ENCODE data around the gene KMT2E.

Gene KMT2E

GRCh38 chr7:105094966-105095365 lies 81.0 kb downstream of the KMT2E start:
- H3K27ac ChIP-seq (ENCODE audit: low read depth, low read length, poor library complexity, severe bottlenecking), result no peak overlapping the region
- H3K36me3 ChIP-seq (ENCODE audit: insufficient read depth, low read length), result peaks cover 89% of the 10 kb centered on the region
- no peaks in the 10 kb centered on the region for H3K27me3 ChIP-seq (ENCODE audit: insufficient read depth, low read length)
- H4K20me1 ChIP-seq (ENCODE audit: insufficient read depth, low read length), result no peaks in the 10 kb centered on the region
- no peaks in the 10 kb centered on the region for H3K4me1 ChIP-seq (ENCODE audit: insufficient read depth, low read length, severe bottlenecking)
- TF ChIP-seq EZH2 (IDR thresholded peaks at IDR 0.05; ENCODE audit: borderline replicate concordance, low read length) (no peak), CTCF (IDR thresholded peaks at IDR 0.05; ENCODE audit: low read length) (no peak)
- H2AFZ ChIP-seq (ENCODE audit: low read length), result no peak overlapping the region
- H3K9me2 ChIP-seq (ENCODE audit: low read depth, low read length), result no peaks in the 10 kb centered on the region
- 0 out of 2 replicates have a peak, but pooled peaks cover 2% of the 10 kb centered on the region for H3K79me2 ChIP-seq (ENCODE audit: insufficient read depth, low read length)
- no peaks in the 10 kb centered on the region for H3F3A ChIP-seq (ENCODE audit: insufficient read depth, low read length)
- H3K9ac ChIP-seq (ENCODE audit: low read length), result no peak overlapping the region
- H3K4me2 ChIP-seq (ENCODE audit: low read length), result no peak overlapping the region
- H3K4me3 ChIP-seq (ENCODE audit: low read depth, low read length, poor library complexity, severe bottlenecking), result no peak overlapping the region
- H3K9me3 ChIP-seq (ENCODE audit: low read length), result no peaks in the 10 kb centered on the region

- Histone ChIP-seq H3K79me2 (ENCODE audit: insufficient read depth, low read length) (no peaks in the 10 kb centered on the region), H3F3A (ENCODE audit: insufficient read depth, low read length) (no peaks in the 10 kb centered on the region), H3K9me2 (ENCODE audit: low read depth, low read length) (no peaks in the 10 kb centered on the region), H3K36me3 (ENCODE audit: insufficient read depth, low read length) (peaks cover 89% of the 10 kb centered on the region), H4K20me1 (ENCODE audit: insufficient read depth, low read length) (no peaks in the 10 kb centered on the region), H3K4me1 (ENCODE audit: insufficient read depth, low read length, severe bottlenecking) (no peaks in the 10 kb centered on the region), H3K4me3 (ENCODE audit: low read depth, low read length, poor library complexity, severe bottlenecking) (no peak overlapping the region), H3K9ac (ENCODE audit: low read length) (no peak overlapping the region), H3K9me3 (ENCODE audit: low read length) (no peaks in the 10 kb centered on the region), H3K27ac (ENCODE audit: low read depth, low read length, poor library complexity, severe bottlenecking) (no peak overlapping the region), H3K27me3 (ENCODE audit: insufficient read depth, low read length) (no peaks in the 10 kb centered on the region), H2AFZ (ENCODE audit: low read length) (no peak overlapping the region), H3K4me2 (ENCODE audit: low read length) (no peak overlapping the region)
- TF ChIP-seq CTCF (IDR thresholded peaks at IDR 0.05; ENCODE audit: low read length) (no peak), EZH2 (IDR thresholded peaks at IDR 0.05; ENCODE audit: borderline replicate concordance, low read length) (no peak)
These were observed 82.3 kb downstream of the KMT2E start for GRCh38 chr7:105096306-105096705.

GRCh38 chr7:105097619-105098018 lies 83.6 kb downstream of the KMT2E start:
- Histone ChIP-seq H3K9me3 (ENCODE audit: low read length) (no peaks in the 10 kb centered on the region), H3K27ac (ENCODE audit: low read depth, low read length, poor library complexity, severe bottlenecking) (no peak overlapping the region), H4K20me1 (ENCODE audit: insufficient read depth, low read length) (no peaks in the 10 kb centered on the region), H3K4me1 (ENCODE audit: insufficient read depth, low read length, severe bottlenecking) (no peaks in the 10 kb centered on the region), H3K79me2 (ENCODE audit: insufficient read depth, low read length) (no peaks in the 10 kb centered on the region), H3K27me3 (ENCODE audit: insufficient read depth, low read length) (no peaks in the 10 kb centered on the region), H2AFZ (ENCODE audit: low read length) (no peak overlapping the region), H3F3A (ENCODE audit: insufficient read depth, low read length) (no peaks in the 10 kb centered on the region), H3K36me3 (ENCODE audit: insufficient read depth, low read length) (peaks cover 87% of the 10 kb centered on the region), H3K9me2 (ENCODE audit: low read depth, low read length) (no peaks in the 10 kb centered on the region), H3K4me2 (ENCODE audit: low read length) (no peak overlapping the region), H3K9ac (ENCODE audit: low read length) (no peak overlapping the region), H3K4me3 (ENCODE audit: low read depth, low read length, poor library complexity, severe bottlenecking) (no peak overlapping the region)
- no peak for TF ChIP-seq EZH2 (IDR thresholded peaks at IDR 0.05; ENCODE audit: borderline replicate concordance, low read length)
- no peak for TF ChIP-seq CTCF (IDR thresholded peaks at IDR 0.05; ENCODE audit: low read length)
